ENCODE data around the gene GUCY1A2.

DNA sequence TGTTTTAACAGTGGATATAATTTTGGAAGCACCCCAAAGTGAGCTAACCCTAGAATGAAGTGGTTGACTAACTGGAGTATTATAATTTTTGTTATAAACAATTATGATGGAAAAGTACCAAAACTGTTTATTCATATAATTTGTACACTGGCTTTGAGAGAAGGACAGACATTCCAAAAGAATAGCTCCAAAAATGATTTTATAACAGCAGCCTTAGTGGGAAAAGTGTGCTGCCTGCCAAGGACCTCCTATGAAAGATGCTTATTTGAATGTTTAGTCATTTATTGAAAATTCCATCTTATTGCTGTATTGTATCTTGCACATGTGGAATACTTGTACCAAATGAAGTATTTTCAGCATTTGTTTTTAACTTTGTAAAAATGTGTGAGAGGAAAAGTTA is 169.8 kb downstream of the GUCY1A2 start:
- TF ChIP-seq, protein P1, sequence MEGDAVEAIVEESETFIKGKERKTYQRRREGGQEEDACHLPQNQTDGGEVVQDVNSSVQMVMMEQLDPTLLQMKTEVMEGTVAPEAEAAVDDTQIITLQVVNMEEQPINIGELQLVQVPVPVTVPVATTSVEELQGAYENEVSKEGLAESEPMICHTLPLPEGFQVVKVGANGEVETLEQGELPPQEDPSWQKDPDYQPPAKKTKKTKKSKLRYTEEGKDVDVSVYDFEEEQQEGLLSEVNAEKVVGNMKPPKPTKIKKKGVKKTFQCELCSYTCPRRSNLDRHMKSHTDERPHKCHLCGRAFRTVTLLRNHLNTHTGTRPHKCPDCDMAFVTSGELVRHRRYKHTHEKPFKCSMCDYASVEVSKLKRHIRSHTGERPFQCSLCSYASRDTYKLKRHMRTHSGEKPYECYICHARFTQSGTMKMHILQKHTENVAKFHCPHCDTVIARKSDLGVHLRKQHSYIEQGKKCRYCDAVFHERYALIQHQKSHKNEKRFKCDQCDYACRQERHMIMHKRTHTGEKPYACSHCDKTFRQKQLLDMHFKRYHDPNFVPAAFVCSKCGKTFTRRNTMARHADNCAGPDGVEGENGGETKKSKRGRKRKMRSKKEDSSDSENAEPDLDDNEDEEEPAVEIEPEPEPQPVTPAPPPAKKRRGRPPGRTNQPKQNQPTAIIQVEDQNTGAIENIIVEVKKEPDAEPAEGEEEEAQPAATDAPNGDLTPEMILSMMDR (IDR thresholded peaks at IDR 0.05 in 4 of 5, conservative IDR thresholded peaks at IDR 0.05 in 1 of 5): no peak
- no peak for TF ChIP-seq POLR2A (IDR thresholded peaks at IDR 0.05)
